ENCODE data around the gene LAMC3. TPM values are rescaled to one million over a fixed set of nuclear protein-coding genes. Genes with fewer than 3 reads are reported as not detected.

LAMC3 gene
- not detected in 2 replicates for total RNA-seq (2014; rRNA removed; shearing (Covaris generic))

GRCh38 chr9:131008909-131009618 lies at the start of gene LAMC3:
Gene LAMC3 (plus strand): TSS chr9:131009174. CDS start chr9:131009215, 41 bp downstream.
- Histone ChIP-seq H3K4me3 (no peak within 1 kb of the TSS), H3K9me3 (replicated peaks) (no peaks in the 10 kb centered on the region), H3K27me3 (peaks cover 17% of the 10 kb centered on the region; the same call in 1 of the 2 replicates), H3K27ac (no peak within 1 kb of the TSS), H3K36me3 (no peaks in the 10 kb centered on the region), H3K4me1 (peaks cover 6% of the 10 kb centered on the region; the same call in 1 of the 2 replicates)
- no peak for DNase-seq

GRCh38 chr9:130959809-130960334 lies 49.1 kb upstream of the LAMC3 start:
- no peaks in the 10 kb centered on the region for H3K36me3 ChIP-seq
- no peak overlapping the region for H3K4me3 ChIP-seq
- peaks cover 25% of the 10 kb centered on the region for H3K4me1 ChIP-seq
- no peak for DNase-seq
- peaks cover 8% of the 10 kb centered on the region; the same call in 1 of the 2 replicates for H3K9me3 ChIP-seq (replicated peaks)
- H3K27ac ChIP-seq = no peak overlapping the region
- no peaks in the 10 kb centered on the region for H3K27me3 ChIP-seq

GRCh38 chr9:130960522-130961378 lies 48.2 kb upstream of the LAMC3 start:
- Histone ChIP-seq H3K27me3 (no peaks in the 10 kb centered on the region), H3K27ac (no peak overlapping the region)

GRCh38 chr9:130961511-130962300 lies 47.3 kb upstream of the LAMC3 start:
- no peak overlapping the region for H3K4me3 ChIP-seq
- peak overlapping the region; percentile 12; the same call in 1 of the 2 replicates for H3K27ac ChIP-seq
- H3K9me3 ChIP-seq (replicated peaks) = peaks cover 8% of the 10 kb centered on the region; the same call in 1 of the 2 replicates
- no peaks in the 10 kb centered on the region for H3K36me3 ChIP-seq
- no peaks in the 10 kb centered on the region for H3K27me3 ChIP-seq
- DNase-seq = no peak
- H3K4me1 ChIP-seq = peaks cover 26% of the 10 kb centered on the region

More at GRCh38 chr9:130960522-130961378, 48.2 kb upstream of the LAMC3 start:
- Histone ChIP-seq H3K4me3 (no peak overlapping the region), H3K9me3 (replicated peaks) (peaks cover 8% of the 10 kb centered on the region; the same call in 1 of the 2 replicates), H3K4me1 (peaks cover 29% of the 10 kb centered on the region), H3K36me3 (no peaks in the 10 kb centered on the region)
- no peak for DNase-seq

DNA sequence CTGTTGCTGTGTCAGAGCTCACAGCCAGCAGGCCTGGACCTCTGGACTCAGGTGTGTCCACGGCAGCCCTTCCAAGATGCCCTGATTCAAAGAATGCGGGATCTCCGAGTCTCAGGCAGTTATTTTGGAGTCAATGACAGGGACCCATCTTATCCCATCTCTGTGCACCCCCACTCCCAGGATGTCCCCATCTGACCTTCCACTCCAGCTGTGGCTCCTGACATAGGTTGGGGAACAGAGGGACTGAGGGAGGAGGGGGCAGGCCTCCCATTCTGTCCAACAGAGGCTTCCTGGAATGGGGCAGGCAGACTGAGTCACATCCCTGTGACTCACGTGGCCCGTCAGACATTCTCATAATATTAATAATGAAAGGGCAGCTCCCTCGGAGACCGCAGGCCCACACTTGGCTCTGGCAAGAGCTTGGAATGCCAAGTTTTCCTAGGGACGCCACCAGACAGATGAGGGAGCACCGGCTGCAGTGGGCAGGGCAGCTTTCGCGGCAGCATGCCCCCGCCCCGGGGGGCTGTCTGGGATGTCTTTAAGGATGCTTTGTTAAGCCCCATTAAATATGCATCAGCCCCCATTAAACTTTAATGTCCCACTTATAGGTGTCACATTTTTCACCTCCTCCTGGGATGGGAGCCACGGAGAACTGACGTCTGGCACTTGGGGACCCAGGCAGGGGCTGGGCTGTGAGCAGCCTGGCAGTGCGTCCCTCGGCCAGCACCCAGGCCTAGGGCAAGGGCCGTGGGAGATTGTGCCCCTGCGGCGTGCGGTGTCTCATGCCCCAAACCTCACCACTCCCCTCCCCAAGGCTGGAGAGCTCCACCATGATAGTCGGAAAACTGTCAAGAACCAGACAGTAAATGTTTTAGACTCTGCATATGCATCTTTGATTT lies 46.3 kb upstream of the LAMC3 start:
- Histone ChIP-seq H3K27ac (peak overlapping the region; percentile 22; the same call in 1 of the 2 replicates), H3K4me1 (peaks cover 18% of the 10 kb centered on the region), H3K4me3 (no peak overlapping the region), H3K9me3 (replicated peaks) (peaks cover 8% of the 10 kb centered on the region; the same call in 1 of the 2 replicates), H3K27me3 (no peaks in the 10 kb centered on the region), H3K36me3 (no peaks in the 10 kb centered on the region)
- DNase-seq = peak; percentile 72 to 80

GRCh38 chr9:130963337-130963908 lies 45.6 kb upstream of the LAMC3 start:
- no peak for DNase-seq
- H3K9me3 ChIP-seq (replicated peaks) = peaks cover 8% of the 10 kb centered on the region; the same call in 1 of the 2 replicates
- H3K36me3 ChIP-seq = no peaks in the 10 kb centered on the region
- H3K27ac ChIP-seq = no peak overlapping the region
- peaks cover 18% of the 10 kb centered on the region for H3K4me1 ChIP-seq
- H3K27me3 ChIP-seq = no peaks in the 10 kb centered on the region
- no peak overlapping the region for H3K4me3 ChIP-seq

- Histone ChIP-seq H3K9me3 (replicated peaks) (peaks cover 8% of the 10 kb centered on the region; the same call in 1 of the 2 replicates), H3K4me3 (no peak overlapping the region), H3K27ac (no peak overlapping the region), H3K4me1 (peaks cover 18% of the 10 kb centered on the region), H3K36me3 (no peaks in the 10 kb centered on the region), H3K27me3 (no peaks in the 10 kb centered on the region)
- DNase-seq = no peak
These were observed 45.1 kb upstream of the LAMC3 start for GRCh38 chr9:130963916-130964315.

GRCh38 chr9:130965680-130966079 lies 43.3 kb upstream of the LAMC3 start:
- Histone ChIP-seq H3K36me3 (no peaks in the 10 kb centered on the region), H3K9me3 (replicated peaks) (peaks cover 8% of the 10 kb centered on the region; the same call in 1 of the 2 replicates), H3K4me3 (no peak overlapping the region), H3K27ac (no peak overlapping the region), H3K27me3 (no peaks in the 10 kb centered on the region), H3K4me1 (peaks cover 18% of the 10 kb centered on the region)
- no peak for DNase-seq

DNA sequence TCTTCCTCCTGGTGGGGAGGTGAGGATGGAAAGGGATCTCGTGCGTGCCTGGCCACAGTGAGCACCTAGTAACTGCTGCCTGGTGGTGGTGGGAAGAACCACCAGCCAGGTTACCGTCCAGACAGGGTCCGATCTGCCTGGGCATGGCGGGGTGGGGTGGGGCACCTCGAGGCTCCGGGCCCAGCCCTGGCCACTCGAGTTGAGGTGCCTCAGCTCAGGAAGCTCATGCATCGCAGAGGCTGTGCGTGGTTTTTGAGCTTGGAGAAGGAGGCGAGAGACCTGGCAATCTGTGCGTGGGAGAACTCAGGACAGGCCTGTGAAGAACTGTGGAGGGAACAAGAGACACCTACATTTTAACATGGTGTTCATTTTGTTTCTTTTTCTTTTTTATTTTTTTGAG lies 38.9 kb upstream of the LAMC3 start:
- Histone ChIP-seq H3K36me3 (no peaks in the 10 kb centered on the region), H3K4me1 (peaks cover 14% of the 10 kb centered on the region; the same call in 1 of the 2 replicates), H3K4me3 (no peak overlapping the region), H3K9me3 (replicated peaks) (no peaks in the 10 kb centered on the region), H3K27ac (no peak overlapping the region), H3K27me3 (peaks cover 13% of the 10 kb centered on the region; the same call in 1 of the 2 replicates)
- no peak for DNase-seq

GRCh38 chr9:130970855-130971254 lies 38.1 kb upstream of the LAMC3 start:
- no peak for DNase-seq
- Histone ChIP-seq H3K27ac (no peak overlapping the region), H3K4me1 (peaks cover 10% of the 10 kb centered on the region; the same call in 1 of the 2 replicates), H3K36me3 (no peaks in the 10 kb centered on the region), H3K4me3 (no peak overlapping the region), H3K27me3 (peaks cover 13% of the 10 kb centered on the region; the same call in 1 of the 2 replicates), H3K9me3 (replicated peaks) (no peaks in the 10 kb centered on the region)

DNA sequence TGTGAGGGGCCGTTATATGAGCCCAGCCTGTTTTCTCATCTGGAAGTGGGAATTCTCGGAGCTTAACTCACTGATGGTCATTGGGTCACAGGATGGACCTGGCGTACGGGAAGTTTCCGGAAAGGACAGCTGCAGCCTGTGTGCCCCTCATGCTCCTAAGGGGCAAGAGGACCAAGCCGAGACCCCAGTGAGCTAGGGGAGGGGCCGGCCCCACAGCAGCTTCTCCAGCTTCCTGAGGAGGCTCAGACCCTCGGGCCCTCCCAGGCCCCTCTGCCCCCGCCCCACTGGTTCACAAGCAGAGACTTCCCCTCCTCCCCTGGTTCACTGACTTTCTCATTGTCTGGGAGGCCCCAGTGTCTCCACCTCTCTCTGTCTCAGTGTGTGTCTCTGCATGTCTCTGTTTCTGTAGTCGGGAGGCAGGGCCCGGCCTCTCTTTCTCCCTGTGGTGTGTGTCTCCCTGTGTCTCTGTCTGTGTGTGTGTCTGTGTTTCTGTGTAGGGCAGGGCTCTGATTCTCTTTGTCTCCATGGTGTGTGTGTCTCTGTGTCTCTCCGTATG lies 37.6 kb upstream of the LAMC3 start:
- peaks cover 14% of the 10 kb centered on the region; the same call in 1 of the 2 replicates for H3K27me3 ChIP-seq
- H3K4me3 ChIP-seq = no peak overlapping the region
- no peaks in the 10 kb centered on the region for H3K36me3 ChIP-seq
- no peak overlapping the region for H3K27ac ChIP-seq
- peak in 1 of 2 experiments; percentile 48 for DNase-seq
- no peaks in the 10 kb centered on the region for H3K9me3 ChIP-seq (replicated peaks)
- H3K4me1 ChIP-seq = peaks cover 10% of the 10 kb centered on the region; the same call in 1 of the 2 replicates

DNA sequence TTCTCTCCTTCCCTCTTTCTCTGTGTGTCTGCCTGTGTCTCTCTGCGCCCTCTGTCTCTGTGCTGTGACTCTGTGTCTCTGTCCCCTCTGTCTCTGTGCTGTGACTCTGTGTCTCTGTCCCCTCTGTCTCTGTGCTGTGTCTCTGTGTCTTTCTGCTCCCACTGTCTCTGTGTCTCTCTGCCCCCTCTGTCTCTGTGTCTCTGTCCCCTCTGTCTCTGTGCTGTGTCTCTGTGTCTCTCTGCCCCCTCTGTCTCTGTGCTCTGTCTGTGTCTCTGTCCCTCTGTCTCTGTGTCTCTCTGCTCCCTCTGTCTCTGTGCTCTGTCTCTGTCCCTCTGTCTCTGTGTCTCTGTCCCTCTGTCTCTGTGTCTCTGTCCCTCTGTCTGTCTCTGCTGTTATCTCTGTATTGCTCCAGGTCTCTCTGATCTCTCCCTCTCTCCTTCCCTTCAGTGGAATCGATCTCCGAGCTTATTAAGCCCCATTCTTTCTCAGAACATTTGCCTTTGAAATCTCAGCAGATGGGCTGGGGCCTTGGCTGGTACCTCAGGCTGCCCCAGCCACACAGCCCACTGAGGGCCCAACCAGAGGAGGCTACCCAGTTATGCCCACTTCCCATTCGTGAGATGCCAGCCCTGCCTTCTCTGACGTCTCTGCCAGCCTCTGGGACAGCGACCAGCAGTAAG lies 36.6 kb upstream of the LAMC3 start:
- Histone ChIP-seq H3K27ac (no peak overlapping the region), H3K4me1 (peaks cover 10% of the 10 kb centered on the region; the same call in 1 of the 2 replicates), H3K36me3 (no peaks in the 10 kb centered on the region), H3K9me3 (replicated peaks) (no peaks in the 10 kb centered on the region), H3K27me3 (peaks cover 17% of the 10 kb centered on the region; the same call in 1 of the 2 replicates), H3K4me3 (no peak overlapping the region)
- no peak for DNase-seq
